ENCODE data around the gene ZNF768. TPM values are rescaled to one million over a fixed set of nuclear protein-coding genes. Genes with fewer than 3 reads are reported as not detected.
"Not testable (repeated sequence)": the region's sequence is repeated elsewhere in the genome, so short reads cannot be mapped to it uniquely, and the experiment has no call there.

The ZNF768 gene
- total RNA-seq, 1 donor from 2014 or later, result 25.7 TPM

GRCh38 chr16:30557707-30557956 lies 31.3 kb upstream of the ZNF768 start:
- DNase-seq (ENCODE audit: low spot score in 2 of 2) (no peak), FAIRE-seq (no peak)

GRCh38 chr16:30556125-30556473 lies 29.7 kb upstream of the ZNF768 start:
- FAIRE-seq, result no peak

GRCh38 chr16:30555315-30556124 lies 29.2 kb upstream of the ZNF768 start:
- DNase-seq (ENCODE audit: low spot score in 2 of 2) (no peak), FAIRE-seq (no peak)

More at GRCh38 chr16:30556125-30556473, 29.7 kb upstream of the ZNF768 start:
- DNase-seq (ENCODE audit: low spot score in 2 of 2), result no peak

GRCh38 chr16:30554557-30555314 lies 28.4 kb upstream of the ZNF768 start:
- FAIRE-seq (no peak), DNase-seq (ENCODE audit: low spot score in 2 of 2) (no peak)

GRCh38 chr16:30553393-30553899 lies 27.1 kb upstream of the ZNF768 start:
- no peak for FAIRE-seq

GRCh38 chr16:30552956-30553355 lies 26.6 kb upstream of the ZNF768 start:
- no peak for FAIRE-seq
- no peak for DNase-seq (ENCODE audit: low spot score in 2 of 2)

More at GRCh38 chr16:30553393-30553899, 27.1 kb upstream of the ZNF768 start:
- DNase-seq (ENCODE audit: low spot score in 2 of 2), result no peak

GRCh38 chr16:30551781-30552180 lies 25.4 kb upstream of the ZNF768 start:
- FAIRE-seq (no peak), DNase-seq (ENCODE audit: low spot score in 2 of 2) (no peak)

- FAIRE-seq, result no peak
These were observed 22.3 kb upstream of the ZNF768 start for GRCh38 chr16:30548416-30549253.

GRCh38 chr16:30546115-30546514 lies 19.7 kb upstream of the ZNF768 start:
- DNase-seq (ENCODE audit: low spot score in 2 of 2) (no peak), FAIRE-seq (no peak)

More at GRCh38 chr16:30548416-30549253, 22.3 kb upstream of the ZNF768 start:
- no peak for DNase-seq (ENCODE audit: low spot score in 2 of 2)

- DNase-seq (ENCODE audit: low spot score in 2 of 2) (no peak), FAIRE-seq (no peak)
These were observed 16.7 kb upstream of the ZNF768 start for GRCh38 chr16:30543067-30543466.

GRCh38 chr16:30541502-30542329 lies 15.3 kb upstream of the ZNF768 start:
- DNase-seq (ENCODE audit: low spot score in 2 of 2) (no peak), FAIRE-seq (no peak)

- not testable (repeated sequence) for FAIRE-seq
These were observed 14.6 kb upstream of the ZNF768 start for GRCh38 chr16:30540916-30541464.

GRCh38 chr16:30539986-30540526 lies 13.7 kb upstream of the ZNF768 start:
- DNase-seq (ENCODE audit: low spot score in 2 of 2); FAIRE-seq: not testable (repeated sequence)

More at GRCh38 chr16:30540916-30541464, 14.6 kb upstream of the ZNF768 start:
- not testable (repeated sequence) for DNase-seq (ENCODE audit: low spot score in 2 of 2)

- FAIRE-seq (no peak), DNase-seq (ENCODE audit: low spot score in 2 of 2) (no peak)
These were observed 12.9 kb upstream of the ZNF768 start for GRCh38 chr16:30539000-30539964.

- not testable (repeated sequence) for DNase-seq (ENCODE audit: low spot score in 2 of 2); FAIRE-seq
These were observed 10.1 kb upstream of the ZNF768 start for GRCh38 chr16:30536391-30537024.

- DNase-seq (ENCODE audit: low spot score in 2 of 2) (peak; percentile 59 to 73), FAIRE-seq (no peak)
These were observed 9.4 kb upstream of the ZNF768 start for GRCh38 chr16:30535777-30536190.

GRCh38 chr16:30535106-30535776 lies 8.9 kb upstream of the ZNF768 start:
- FAIRE-seq, result no peak
- DNase-seq (ENCODE audit: low spot score in 2 of 2), result no peak

Data from frontal cortex (tissue), 4 donors.